NT2/D1 (cell line): Measurements from ENCODE around the gene RPGRIP1.

Experiments used
- DNase-seq: peaks from one replicate; pipeline ENCODE4 v3.0.0-alpha.2; 2011; ENCODE audit warnings: low read depth, low spot score
- H3K27me3 ChIP-seq: 2 replicates; pipeline ENCODE4 v1.6.0; 2011; ENCODE audit warnings: mild to moderate bottlenecking; ENCODE audit not compliant: insufficient read length, insufficient read depth
- H3K36me3 ChIP-seq: 2 replicates; pipeline ENCODE4 v1.6.1; 2011; ENCODE audit warnings: mild to moderate bottlenecking, low read length, mixed read lengths; ENCODE audit not compliant: insufficient read depth, insufficient read length
- H3K4me1 ChIP-seq: 2 replicates; pipeline ENCODE4 v1.5.1; 2011; ENCODE audit not compliant: insufficient read depth, insufficient read length
- H3K4me3 ChIP-seq: 2 replicates; pipeline ENCODE4 v1.5.1; 2011; ENCODE audit warnings: low read depth; ENCODE audit not compliant: insufficient read length
- H3K9ac ChIP-seq: 2 replicates; pipeline ENCODE4 v1.6.0; 2011; ENCODE audit warnings: low read depth; ENCODE audit not compliant: insufficient read length
- H3K9me3 ChIP-seq: 2 replicates; pipeline ENCODE4 v1.5.1; 2011; ENCODE audit warnings: mild to moderate bottlenecking, low read length; ENCODE audit not compliant: insufficient read depth
- SUZ12 ChIP-seq: IDR thresholded peaks from 2 replicates; pipeline ENCODE4 v1.6.1; 2011; ENCODE audit not compliant: insufficient read length, insufficient read depth; ENCODE audit errors: extremely low read depth
- YY1 ChIP-seq: IDR thresholded peaks from 2 replicates; pipeline ENCODE4 v1.6.1; 2011; ENCODE audit not compliant: insufficient read length, insufficient read depth
- ZNF274 ChIP-seq: IDR thresholded peaks from 2 replicates; pipeline ENCODE4 v1.6.1; 2011; ENCODE audit warnings: mild to moderate bottlenecking, low read depth, low read length

Gene RPGRIP1

DNA sequence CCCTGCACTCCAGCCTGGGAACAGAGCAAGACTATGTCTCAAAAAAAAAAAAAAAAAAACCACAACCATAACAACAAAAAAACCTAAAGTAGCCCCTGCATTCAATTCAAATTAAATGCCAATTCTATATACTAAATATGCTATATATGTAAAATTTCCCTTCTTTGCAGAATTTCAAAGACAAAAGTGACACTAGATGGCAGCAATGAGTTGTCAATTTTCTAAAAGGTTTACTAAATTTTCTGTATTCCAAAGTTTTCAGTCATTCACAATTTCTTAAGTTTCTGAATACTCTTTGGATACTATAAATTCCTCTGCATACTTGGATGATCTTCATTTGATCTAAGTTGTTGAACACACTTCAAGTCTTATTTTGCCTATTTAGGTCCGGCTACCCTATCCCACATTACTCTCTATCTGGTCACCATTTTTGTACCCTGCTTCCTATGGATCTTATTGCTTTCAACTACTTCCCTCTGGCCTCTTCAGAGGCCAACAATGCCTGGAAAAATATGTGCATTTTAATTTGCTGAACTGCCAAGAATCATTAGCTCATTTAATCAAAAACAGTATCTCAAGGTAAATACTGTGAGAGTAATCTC lies 38.6 kb upstream of the RPGRIP1 start:
- Histone ChIP-seq H3K4me1 (no peaks in the 10 kb centered on the region), H3K9me3 (no peaks in the 10 kb centered on the region), H3K4me3 (no peak overlapping the region), H3K9ac (no peak overlapping the region), H3K36me3 (peaks cover 68% of the 10 kb centered on the region), H3K27me3 (no peaks in the 10 kb centered on the region)
- no peak for DNase-seq
- no peak for TF ChIP-seq ZNF274
- TF ChIP-seq YY1: no peak
- TF ChIP-seq SUZ12: no peak

DNA sequence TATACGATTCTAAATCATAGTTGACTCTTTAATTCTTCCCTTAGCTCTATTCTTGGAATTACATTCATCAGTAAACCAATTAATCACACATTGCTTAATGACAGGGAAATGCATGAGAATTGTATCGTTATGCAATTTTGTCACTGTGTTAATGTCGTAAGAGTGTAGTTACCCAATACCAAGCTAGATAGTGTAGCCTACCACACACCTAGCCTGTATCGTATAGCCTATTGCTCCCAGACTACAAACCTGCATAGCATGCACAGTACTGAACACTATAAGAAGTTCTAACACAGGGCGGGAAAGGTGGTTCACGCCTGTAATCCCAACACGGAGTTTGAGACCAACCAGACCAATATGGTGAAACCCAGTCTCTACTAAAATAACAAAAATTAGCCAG lies 35.3 kb upstream of the RPGRIP1 start:
- no peak for DNase-seq
- Histone ChIP-seq H3K4me3 (no peak overlapping the region), H3K27me3 (no peaks in the 10 kb centered on the region), H3K9me3 (no peaks in the 10 kb centered on the region), H3K36me3 (peaks cover 77% of the 10 kb centered on the region), H3K9ac (no peak overlapping the region), H3K4me1 (no peaks in the 10 kb centered on the region)
- TF ChIP-seq YY1 (no peak), SUZ12 (no peak), ZNF274 (no peak)

DNA sequence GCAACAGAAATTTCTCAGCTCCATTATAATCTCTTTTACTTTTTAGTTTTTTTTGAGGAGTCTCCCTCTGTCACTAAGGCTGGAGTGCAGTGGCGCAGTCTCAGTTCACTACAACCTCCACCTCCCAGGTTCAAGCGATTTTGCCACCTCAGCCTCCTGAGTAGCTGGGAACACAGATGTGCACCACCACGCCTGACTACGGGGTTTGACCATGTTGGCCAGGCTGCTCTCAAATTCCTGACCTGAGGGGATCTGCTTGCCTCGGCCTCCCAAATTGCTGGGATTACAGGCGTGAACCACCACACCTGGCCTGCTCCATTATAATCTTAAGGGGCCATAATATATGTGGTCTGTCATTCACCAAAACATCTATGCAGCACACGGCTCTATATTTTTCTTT lies 34.1 kb upstream of the RPGRIP1 start:
- no peak overlapping the region for H3K9ac ChIP-seq
- TF ChIP-seq ZNF274: no peak
- no peak for TF ChIP-seq SUZ12
- TF ChIP-seq YY1: no peak
- peaks cover 78% of the 10 kb centered on the region for H3K36me3 ChIP-seq
- H3K4me1 ChIP-seq: no peaks in the 10 kb centered on the region
- no peak for DNase-seq
- H3K9me3 ChIP-seq: no peaks in the 10 kb centered on the region
- H3K27me3 ChIP-seq: no peaks in the 10 kb centered on the region
- H3K4me3 ChIP-seq: no peak overlapping the region

DNA sequence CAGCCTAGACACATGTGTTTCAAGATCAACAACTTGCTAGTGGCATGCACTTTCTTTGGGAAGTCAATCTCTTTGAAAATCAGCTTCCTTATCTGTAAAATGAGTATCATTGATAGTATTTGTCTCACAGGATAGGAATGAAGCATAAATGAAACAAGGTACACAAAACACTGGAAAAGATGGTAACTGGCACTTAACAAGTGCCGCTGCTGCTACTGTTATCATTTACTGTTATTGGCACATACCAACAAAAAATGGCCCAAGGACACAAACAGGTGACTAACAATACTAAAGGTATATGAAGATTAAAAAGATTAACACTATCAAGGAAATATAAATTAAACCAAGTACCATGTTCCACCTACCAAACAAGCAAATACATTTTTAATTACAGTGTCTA lies 31.5 kb upstream of the RPGRIP1 start:
- Histone ChIP-seq H3K36me3 (peaks cover 82% of the 10 kb centered on the region), H3K4me3 (no peak overlapping the region), H3K9ac (no peak overlapping the region), H3K27me3 (no peaks in the 10 kb centered on the region), H3K9me3 (no peaks in the 10 kb centered on the region), H3K4me1 (no peaks in the 10 kb centered on the region)
- no peak for DNase-seq
- TF ChIP-seq SUZ12 (no peak), YY1 (no peak), ZNF274 (no peak)

DNA sequence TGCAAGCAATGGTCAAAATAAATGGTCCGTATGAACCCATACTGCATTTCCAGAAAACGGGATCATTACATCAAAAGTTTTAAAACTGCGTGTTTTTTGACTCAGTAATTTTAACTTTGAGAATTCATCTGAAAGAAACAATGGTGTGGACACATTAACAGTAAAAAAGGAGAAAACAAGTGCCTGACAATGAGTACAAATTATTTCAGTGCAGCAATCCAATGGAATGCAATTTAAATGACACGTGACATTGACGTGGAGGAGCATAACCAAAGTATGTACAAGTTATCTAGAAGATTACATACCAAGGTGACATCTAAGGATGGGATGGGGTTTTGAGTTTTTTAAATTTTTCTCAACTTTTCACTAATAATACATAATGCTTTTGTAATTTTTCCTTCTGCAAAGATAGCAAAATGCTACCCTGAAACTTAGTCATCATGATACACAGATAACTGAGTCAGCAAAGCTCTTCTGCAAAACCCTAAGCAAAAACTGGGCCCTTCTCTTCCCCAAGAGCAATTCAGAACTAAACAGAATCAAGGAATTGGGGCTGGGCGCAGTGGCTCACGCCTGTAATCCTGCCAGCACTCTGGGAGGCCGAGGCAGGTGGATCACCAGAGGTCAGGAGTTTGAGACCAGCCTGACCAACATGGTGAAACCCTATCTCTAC lies 31.0 kb upstream of the RPGRIP1 start:
- H3K4me1 ChIP-seq: no peaks in the 10 kb centered on the region
- DNase-seq: no peak
- H3K9ac ChIP-seq: no peak overlapping the region
- TF ChIP-seq SUZ12: no peak
- H3K4me3 ChIP-seq: no peak overlapping the region
- H3K9me3 ChIP-seq: no peaks in the 10 kb centered on the region
- peaks cover 82% of the 10 kb centered on the region for H3K36me3 ChIP-seq
- H3K27me3 ChIP-seq: no peaks in the 10 kb centered on the region

DNA sequence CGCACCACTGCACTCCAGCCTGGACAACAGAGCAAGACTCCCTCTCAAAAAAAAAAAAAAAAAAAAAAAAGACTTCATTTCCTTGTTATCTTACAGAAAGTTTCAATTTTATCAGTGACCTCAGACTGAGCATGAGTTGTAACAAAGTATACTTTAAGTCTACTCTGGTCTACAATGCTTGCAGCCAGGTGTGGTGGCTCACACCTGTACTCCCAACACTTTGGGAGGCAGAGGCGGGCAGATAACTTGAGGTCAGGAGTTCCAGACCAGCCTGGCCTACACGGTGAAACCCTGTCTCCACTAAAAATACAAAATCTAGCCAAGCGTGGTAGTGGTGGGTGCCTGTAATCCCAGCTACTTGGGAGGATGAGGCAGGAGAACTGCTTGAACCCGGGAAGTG lies 28.7 kb upstream of the RPGRIP1 start:
- no peak overlapping the region for H3K4me3 ChIP-seq
- H3K4me1 ChIP-seq: no peaks in the 10 kb centered on the region
- TF ChIP-seq SUZ12 (no peak), ZNF274 (no peak), YY1 (no peak)
- no peaks in the 10 kb centered on the region for H3K27me3 ChIP-seq
- H3K9me3 ChIP-seq: no peaks in the 10 kb centered on the region
- DNase-seq: no peak
- no peak overlapping the region for H3K9ac ChIP-seq
- peaks cover 84% of the 10 kb centered on the region for H3K36me3 ChIP-seq

DNA sequence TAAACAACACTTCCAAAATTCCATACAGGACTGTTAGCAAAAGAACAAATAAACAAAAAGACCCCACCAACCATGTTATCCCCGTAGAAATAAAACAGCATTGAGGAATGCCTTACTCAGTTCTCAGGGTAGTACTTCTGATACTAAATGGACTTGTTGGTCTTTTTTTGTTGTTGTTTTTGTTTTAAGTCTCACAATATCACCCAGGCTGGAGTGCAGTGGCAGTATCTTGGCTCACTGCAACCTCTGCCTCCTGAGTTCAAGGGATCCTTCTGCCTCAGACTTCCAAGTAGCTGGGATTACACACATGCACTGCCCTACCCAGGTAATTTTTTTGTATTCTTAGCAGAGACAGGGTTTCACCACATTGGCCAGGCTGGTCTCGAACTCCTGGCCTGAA lies 27.7 kb upstream of the RPGRIP1 start:
- Histone ChIP-seq H3K9ac (no peak overlapping the region), H3K36me3 (peaks cover 87% of the 10 kb centered on the region)

More for the DNA sequence above, 27.7 kb upstream of the RPGRIP1 start:
- TF ChIP-seq SUZ12 (no peak), ZNF274 (no peak), YY1 (no peak)
- H3K9me3 ChIP-seq: no peaks in the 10 kb centered on the region
- H3K4me3 ChIP-seq: no peak overlapping the region
- no peaks in the 10 kb centered on the region for H3K4me1 ChIP-seq
- DNase-seq: no peak
- no peaks in the 10 kb centered on the region for H3K27me3 ChIP-seq
